Astrocyte (in vitro differentiated cells and primary cell): ENCODE measurements around the gene POLE3.

Experiments
- EZH2 ChIP-seq: IDR thresholded peaks from 2 replicates; pipeline ENCODE4 v1.6.1; 2012; ENCODE audit warnings: mild to moderate bottlenecking, low read length, inconsistent platforms; ENCODE audit not compliant: insufficient read depth
- TF ChIP-seq, protein P1 (sequence below): IDR thresholded peaks from 2 replicates; pipeline ENCODE4 v1.5.1; 2011; ENCODE audit warnings: low read depth, mild to moderate bottlenecking, inconsistent platforms, low read length, moderate library complexity; ENCODE audit not compliant: insufficient read depth

DNA sequence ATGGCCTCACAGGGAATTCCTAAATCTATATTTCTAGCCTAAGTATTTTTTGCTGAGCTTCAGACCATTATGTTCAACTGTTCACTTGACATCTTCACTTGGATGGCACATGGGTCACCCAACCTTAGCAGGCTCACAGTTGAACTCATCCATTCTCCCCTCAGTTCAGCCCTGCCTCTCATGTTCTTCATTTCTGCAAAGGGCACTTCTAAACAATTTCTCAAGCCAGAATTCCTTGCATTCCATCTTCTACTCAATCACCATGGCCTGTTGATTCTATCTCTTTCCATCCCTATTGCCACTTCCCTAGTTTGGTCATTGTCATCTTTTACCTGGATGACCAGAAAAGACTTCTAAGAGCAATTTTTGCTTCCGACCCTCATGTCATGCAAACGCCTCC is 45.8 kb upstream of the POLE3 start:
- TF ChIP-seq, protein P1, sequence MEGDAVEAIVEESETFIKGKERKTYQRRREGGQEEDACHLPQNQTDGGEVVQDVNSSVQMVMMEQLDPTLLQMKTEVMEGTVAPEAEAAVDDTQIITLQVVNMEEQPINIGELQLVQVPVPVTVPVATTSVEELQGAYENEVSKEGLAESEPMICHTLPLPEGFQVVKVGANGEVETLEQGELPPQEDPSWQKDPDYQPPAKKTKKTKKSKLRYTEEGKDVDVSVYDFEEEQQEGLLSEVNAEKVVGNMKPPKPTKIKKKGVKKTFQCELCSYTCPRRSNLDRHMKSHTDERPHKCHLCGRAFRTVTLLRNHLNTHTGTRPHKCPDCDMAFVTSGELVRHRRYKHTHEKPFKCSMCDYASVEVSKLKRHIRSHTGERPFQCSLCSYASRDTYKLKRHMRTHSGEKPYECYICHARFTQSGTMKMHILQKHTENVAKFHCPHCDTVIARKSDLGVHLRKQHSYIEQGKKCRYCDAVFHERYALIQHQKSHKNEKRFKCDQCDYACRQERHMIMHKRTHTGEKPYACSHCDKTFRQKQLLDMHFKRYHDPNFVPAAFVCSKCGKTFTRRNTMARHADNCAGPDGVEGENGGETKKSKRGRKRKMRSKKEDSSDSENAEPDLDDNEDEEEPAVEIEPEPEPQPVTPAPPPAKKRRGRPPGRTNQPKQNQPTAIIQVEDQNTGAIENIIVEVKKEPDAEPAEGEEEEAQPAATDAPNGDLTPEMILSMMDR: no peak
- no peak for TF ChIP-seq EZH2
